GM10266 (cell line): ENCODE results near the gene NTM.

ENCODE experiments used
- DNase-seq: peaks from one replicate; pipeline ENCODE4 v3.0.0; 2012; ENCODE audit errors: extremely low spot score
- TF ChIP-seq, protein P1 (sequence below): IDR thresholded peaks from 2 replicates; pipeline ENCODE4 v1.5.1; 2012; ENCODE audit warnings: mild to moderate bottlenecking, low read depth; ENCODE audit not compliant: control insufficient read depth, insufficient read depth; ENCODE audit errors: missing control alignments

The NTM gene

DNA sequence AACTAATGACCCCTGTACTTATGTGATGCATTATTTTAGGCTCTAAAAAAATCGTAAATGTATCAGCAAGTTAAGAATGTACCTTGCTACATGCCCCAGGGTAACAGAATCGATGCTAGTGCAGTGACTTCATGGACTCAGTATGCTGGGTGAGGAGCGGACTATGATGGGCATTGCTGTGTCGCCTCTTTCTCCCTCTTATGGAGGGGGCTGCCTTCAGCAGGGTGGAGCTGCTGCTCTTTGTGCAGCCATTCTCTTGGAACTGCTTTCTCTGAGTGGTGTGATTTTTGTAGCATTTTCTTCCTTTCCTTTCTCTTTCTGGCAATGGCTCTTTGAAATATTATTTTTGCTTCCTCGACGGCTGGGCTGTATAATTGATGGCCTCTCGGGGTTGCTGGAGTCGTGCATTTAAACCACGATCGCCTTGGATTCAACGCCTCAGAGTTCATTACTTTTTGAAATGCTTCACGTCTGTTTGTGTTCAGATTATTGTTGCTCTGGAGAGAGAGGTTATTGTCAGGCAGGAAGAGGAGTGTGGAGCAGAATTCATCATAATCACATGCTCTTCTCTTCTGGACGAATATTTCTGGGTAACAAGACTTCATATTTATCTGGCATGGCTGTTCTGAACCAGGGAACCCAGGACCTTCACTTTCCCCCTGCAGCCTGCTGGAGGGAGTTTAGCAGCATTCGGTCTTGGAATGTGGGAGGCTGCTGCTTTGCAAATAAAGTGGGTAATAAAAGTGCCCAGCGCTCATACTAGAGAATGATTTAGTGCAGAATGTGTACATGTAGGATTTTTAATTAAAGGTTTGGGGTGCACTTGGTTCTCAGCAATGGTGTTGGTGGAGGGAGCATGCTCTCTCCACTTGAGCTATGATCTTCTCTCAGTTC is 804.2 kb downstream of the NTM start:
- no peak for DNase-seq
- TF ChIP-seq, protein P1, sequence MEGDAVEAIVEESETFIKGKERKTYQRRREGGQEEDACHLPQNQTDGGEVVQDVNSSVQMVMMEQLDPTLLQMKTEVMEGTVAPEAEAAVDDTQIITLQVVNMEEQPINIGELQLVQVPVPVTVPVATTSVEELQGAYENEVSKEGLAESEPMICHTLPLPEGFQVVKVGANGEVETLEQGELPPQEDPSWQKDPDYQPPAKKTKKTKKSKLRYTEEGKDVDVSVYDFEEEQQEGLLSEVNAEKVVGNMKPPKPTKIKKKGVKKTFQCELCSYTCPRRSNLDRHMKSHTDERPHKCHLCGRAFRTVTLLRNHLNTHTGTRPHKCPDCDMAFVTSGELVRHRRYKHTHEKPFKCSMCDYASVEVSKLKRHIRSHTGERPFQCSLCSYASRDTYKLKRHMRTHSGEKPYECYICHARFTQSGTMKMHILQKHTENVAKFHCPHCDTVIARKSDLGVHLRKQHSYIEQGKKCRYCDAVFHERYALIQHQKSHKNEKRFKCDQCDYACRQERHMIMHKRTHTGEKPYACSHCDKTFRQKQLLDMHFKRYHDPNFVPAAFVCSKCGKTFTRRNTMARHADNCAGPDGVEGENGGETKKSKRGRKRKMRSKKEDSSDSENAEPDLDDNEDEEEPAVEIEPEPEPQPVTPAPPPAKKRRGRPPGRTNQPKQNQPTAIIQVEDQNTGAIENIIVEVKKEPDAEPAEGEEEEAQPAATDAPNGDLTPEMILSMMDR: no peak

DNA sequence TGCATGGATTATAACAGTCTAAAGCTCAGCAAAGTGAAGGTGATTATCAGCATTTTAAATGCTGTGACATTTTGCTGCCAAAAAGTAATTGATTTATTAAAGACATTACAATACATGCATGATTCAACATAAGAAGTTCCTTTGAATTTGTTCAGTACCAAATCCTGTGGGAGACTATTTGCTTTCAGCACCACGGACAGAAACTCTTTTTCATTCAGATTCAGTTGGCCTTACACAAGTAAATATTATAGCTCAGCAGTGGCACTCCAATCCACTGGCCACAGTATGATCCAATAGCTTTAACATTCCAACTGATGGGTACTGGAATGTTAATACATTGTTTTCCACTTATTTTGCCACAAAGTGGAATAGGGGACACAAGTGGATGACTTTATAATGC is 806.7 kb downstream of the NTM start:
- TF ChIP-seq, protein P1: no peak
- no peak for DNase-seq

DNA sequence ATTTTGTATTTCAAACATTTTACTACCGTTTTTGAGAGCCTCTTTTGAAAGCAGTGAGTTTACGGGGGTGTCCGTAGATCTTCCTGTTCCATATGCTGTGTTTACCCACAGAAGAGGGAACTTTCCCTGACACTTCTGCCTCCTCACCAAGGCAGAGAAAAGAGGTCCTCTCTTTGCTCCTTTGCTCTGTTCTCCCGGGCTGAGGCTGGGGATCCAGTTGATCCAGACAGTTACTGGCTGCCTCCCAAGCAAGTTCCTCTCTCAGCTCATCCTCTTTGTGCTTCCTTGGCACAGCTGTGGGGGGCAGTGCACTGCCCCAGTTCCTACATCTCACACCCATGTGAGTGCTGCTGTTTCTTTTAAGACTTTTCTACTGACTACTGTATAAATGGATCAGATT is 813.7 kb downstream of the NTM start:
- TF ChIP-seq, protein P1: no peak
- DNase-seq: no peak

DNA sequence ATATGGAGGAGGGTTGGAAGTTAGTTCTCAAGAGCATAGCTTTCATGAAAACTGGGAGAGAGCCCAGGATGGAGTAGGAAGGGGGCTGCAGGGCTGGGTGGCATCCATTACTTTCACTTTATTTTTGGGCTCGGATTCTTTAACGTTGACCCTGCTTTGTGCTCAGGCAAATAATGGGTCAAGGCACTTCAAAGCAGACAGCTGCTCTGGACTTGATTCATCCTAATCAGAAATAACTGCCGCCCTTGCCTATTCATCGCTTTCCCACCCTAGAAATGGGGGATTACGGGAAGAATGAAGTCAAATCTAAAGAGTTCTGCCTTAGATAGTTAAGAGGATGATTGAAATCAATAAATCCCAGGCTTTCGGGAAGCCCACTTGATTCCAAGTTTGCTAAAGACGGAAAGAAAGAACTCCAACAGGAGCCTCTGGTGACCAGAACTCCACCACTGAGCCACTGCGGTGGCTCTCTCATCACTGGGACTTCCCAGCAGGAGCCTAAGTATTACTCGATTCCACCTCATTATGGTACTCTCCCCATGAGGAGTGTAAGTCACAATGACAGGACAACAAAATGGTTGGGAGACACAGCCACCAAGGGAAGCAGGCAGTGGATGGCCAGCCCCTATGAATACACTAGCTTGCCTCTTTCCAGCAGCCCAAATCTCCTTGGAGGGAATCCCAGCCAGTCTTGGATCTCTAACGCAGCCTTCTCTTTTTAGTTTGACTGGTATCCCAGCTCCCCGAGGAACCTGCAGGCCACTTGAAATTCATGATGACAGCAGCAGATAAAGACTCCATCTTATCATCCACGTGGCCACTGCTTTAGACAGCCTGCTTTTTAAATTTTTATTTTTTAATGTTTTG is 815.5 kb downstream of the NTM start:
- DNase-seq: no peak
- TF ChIP-seq, protein P1: no peak

DNA sequence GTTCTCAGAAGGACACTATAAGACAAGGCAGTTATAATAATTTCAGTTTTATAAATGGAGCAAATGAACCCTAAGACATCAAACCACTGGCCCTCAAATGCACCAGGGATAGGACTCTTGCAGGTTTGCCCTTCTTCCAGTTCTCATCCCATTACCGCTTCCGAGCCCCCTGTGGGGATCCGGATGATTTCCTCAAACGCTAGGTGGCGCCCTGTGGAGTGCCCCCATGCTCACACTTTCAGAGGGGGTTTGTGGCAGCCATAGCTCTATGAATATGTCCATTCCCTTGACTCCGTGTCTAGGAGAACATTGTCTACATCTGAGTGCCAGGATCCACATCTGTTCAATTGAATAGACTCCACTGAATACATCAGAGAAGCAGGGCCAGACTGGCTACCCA is 816.3 kb downstream of the NTM start:
- DNase-seq: no peak
- TF ChIP-seq, protein P1: peak; percentile 28

DNA sequence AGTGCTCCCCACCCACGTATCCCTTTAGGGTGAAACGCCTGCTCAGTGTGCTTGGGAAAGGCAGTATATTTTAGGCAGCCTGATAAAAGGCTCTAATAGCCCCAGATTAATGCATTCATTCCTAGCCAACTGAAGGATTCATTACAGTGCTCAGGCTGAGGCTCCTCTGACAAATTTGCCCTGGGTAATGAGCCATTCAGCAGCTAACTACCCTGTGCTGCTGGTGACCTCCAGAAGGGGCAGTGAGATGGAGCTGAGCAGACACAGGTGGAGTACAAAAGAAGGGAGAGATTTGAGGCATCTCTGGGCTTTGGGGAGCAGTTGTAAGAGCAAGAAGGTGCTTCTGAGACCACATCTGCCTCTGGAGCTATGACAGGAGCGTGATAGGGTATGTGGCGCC is 817.0 kb downstream of the NTM start:
- DNase-seq: no peak
- TF ChIP-seq, protein P1: no peak
